ENCODE results near the gene ATRNL1.
"Not testable (repeated sequence)": the region's sequence is repeated elsewhere in the genome, so short reads cannot be mapped to it uniquely, and the experiment has no call there.

The ATRNL1 gene

DNA sequence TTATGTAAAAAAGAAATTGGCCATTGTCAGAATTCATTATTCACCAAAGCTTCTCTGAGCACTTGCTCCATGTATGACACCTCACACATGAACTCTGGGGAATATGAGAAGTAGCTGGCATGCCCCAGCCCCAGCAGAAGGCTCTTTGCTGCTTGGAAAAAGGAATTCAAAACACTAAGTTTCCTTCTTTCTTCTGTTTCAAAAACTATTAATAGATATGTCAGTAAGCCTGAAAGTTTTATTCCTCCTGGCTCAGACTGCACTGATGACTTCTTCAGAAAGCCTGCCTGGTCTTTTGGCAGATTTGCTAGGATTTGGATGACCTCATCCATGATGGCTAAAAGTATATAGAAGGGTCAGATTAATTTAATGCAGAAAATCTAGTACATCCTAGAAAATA, 668.9 kb downstream of the ATRNL1 start:
- DNase-seq (ENCODE audit: low spot score), result no peak

DNA sequence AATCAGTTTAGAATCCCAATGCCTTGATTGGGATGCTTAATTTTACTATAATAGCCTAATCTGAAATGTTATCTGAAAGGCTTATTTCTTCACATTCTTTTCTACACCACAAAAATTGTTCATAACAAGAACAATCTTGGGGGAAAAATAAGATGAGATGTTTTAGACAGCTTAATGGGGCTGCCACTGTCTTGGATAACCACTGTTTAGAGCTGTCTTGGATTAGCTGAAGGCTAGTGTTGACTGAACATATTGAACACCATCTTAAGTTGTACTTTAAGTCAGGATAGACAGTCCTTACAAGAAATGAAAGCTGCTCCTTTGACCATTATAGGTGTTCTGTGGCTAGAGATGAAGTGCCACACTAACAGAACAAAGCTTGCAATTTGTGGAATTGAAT, 678.6 kb downstream of the ATRNL1 start:
- DNase-seq (ENCODE audit: low spot score), result no peak

DNA sequence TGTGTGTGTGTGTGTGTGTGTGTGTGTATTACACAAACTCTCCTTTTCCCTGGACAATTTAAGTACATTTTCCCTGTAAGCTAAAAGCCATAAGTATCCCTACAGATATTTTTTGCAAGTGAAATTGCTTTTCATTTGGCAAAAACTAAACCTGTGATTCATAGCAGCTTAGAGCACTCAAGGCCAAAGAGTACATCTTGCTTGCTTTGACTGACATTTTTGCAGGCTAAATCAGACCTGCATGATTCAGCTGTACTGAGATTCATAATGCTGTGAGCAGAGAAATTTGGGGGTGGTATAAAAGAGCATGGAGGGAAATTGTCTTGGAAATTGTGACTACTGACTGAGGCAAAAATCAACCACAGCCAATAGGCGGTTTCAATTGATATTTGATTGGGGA, 679.4 kb downstream of the ATRNL1 start:
- peak; percentile 42 for DNase-seq (ENCODE audit: low spot score)

DNA sequence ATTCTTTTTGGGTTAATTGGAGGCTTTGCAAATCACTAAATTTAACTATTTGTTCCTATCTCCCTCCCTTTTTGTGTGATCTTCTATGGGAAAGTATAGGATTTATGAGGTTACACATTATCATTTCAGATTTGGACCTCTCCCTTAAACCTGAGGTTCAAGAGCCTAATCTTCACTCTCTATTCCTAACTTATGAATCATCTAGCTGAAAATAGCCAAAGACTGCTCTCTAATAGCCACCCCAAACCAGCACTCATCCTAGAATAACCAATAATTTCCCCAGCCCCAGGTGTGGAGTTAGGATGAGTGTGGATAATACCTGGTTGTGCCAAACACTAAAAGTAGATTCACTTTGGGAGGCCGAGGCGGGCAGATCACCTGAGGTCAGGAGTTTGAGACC, 680.7 kb downstream of the ATRNL1 start:
- DNase-seq (ENCODE audit: low spot score), result no peak

DNA sequence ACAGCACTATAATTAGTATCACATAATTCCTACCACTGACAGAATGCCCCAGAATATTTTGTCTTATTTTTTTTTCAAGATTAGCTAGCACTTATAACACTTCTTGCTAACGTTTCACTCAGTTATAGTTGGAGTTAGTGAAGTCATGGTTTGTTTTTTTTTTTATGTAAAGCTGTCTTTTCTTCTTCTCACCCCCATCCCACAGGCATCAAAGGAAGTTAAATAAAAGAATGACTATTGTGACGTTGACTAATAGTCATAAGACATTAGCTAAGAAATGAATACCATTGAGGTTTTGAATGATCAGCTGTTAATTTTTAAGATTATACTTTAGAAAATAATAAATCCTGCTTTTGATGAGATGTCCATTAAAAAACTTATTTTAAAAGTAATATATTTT, 681.6 kb downstream of the ATRNL1 start:
- no peak for DNase-seq (ENCODE audit: low spot score)

DNA sequence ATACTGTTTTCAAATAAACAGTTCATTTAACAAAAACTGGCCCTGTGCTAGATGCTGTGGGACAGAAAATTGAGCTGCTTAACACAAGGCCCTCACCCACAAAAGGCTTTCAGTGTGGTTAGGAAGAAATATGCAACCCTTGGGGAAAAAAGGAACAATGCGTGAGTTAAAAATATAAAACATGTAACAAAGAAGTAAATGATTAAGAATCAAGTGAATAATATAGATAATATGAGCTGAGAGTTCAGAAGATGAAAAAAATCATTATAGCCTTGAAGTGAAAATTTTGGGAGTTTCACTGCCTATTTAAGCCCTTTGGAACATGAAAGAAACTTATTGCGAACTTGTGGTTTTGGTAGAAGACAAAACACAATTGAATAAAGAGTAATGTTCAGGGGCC, 684.5 kb downstream of the ATRNL1 start:
- DNase-seq (ENCODE audit: low spot score), result no peak

DNA sequence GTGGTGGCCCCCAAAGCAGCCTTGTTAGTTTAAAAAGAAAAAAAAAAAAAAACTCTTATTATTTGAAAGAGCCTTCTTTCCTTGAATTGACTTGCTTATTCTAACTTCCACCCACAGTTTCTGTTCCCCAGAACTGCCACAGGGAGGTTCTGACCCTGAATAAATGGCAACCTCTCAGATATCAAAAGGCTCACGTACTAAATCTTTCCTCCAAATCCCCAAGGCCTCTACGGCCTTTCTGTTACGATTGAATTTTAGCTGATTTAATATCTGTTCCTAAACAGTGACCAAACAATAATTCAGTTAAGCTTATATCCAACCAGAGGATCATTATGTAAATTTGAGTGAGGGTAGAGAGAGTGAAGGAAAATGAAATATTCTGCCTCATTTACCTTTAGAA, 697.1 kb downstream of the ATRNL1 start:
- no peak for DNase-seq (ENCODE audit: low spot score)

DNA sequence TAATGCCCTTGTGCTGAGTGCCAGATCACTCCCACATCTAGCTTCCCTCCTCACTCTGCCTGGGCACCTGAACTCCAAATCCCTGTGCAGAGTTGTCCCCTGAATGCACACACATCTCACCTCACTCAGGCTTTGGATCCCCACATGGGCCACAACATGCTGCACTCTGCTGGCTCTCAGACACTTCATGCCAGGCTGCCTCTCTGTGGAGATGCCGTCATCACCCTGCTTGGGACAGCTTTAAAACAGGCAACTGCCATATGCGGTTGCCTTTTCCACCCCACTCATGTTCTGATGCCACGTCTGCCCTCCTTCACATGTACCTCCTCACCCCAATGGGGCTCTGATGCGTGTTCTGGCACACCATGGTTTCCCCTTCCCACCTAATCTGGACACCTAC, 702.8 kb downstream of the ATRNL1 start:
- no peak for DNase-seq (ENCODE audit: low spot score)

DNA sequence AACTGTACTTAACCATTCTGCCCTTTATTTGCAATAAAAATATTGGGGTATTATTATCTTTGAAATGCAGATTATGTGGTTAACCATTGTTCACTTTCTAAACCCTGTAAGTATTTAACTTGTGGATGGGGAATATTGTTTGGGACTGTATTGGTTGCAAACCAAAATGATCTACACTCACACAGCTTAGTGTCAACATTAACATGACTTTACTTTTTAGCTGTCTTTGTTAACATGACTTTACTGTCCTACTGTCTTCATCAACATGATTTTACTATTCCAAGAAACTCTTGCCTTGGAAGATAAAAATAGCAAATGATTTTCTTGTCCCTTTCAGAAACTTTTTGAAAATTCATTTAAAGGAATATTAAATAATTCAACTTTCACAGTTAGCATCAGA, 708.3 kb downstream of the ATRNL1 start:
- DNase-seq (ENCODE audit: low spot score), result no peak

DNA sequence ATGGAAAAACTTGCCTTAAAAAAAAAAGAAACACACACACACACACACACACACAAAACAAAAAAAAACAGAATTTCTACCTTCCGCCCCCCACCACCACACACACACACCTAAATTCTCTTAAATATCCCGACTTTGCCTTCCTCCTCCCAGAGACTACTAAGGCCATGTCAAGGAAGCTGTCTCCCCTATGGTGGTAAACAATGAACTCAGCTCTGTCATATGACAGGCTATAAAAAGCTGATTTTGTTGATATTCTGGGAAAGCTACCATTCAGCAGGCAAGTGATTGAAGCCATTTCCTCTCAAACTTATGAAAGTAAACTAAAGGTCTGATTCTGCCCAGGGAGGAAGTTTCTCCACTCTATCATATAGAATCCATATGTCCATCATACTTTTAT, 708.8 kb downstream of the ATRNL1 start:
- DNase-seq (ENCODE audit: low spot score), result no peak

DNA sequence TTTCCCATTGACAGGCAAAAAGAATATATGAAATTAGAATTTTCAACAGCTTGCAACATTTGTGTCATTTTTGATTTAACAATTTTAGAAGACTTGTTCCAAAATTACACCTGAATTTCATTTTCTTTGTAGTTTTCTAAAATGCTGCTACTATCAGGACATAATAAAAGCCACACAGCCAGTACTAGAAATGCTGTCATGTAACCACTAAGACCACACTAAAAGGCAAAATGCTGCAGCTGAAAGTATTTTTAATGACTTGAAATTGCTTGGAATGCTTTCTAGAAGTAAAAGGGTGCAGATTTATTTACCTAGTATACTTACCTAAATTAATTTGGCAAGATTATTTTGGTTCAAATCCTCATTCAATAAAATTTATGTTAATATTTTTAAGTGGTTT, 709.7 kb downstream of the ATRNL1 start:
- DNase-seq (ENCODE audit: low spot score), result no peak

DNA sequence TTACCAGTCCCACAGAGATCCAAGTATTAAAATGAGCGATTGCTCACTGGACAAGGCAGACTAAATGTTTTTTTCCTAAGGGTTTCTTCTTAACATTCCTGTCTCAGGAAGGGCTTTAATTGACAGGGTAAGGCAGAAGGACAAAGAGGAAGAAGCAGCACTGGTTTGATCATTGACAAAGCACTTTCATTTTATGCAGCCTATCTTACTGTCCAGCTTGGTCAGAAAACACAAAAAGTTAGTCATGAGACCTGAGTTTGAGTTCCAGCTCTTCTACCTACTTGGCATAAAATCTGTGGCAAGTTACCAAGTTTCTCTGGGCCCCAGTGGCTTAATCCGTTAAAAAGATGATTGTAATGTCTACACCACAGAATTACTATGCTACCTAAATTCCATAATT, 721.4 kb downstream of the ATRNL1 start:
- DNase-seq (ENCODE audit: low spot score), result no peak

DNA sequence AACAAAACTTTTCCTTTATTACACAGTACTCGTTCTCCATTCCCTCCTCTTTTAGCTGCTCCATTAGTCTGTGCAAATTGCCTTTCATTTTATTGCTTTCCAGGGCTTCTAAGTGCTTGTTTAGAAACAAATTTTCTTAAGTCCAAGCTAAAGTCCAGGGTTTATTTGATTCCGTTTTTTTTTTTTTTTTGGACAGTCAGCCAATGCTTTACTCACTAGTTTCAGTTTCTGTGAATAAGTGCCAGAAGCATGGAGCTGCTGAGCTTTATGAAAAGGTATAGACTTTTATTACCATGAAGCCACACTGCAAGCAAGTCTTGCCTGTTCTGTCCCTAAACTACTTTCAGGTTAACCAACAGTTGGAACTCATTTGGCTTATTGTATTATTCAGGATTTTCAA, 724.8 kb downstream of the ATRNL1 start:
- peak; percentile 10 for DNase-seq (ENCODE audit: low spot score)

DNA sequence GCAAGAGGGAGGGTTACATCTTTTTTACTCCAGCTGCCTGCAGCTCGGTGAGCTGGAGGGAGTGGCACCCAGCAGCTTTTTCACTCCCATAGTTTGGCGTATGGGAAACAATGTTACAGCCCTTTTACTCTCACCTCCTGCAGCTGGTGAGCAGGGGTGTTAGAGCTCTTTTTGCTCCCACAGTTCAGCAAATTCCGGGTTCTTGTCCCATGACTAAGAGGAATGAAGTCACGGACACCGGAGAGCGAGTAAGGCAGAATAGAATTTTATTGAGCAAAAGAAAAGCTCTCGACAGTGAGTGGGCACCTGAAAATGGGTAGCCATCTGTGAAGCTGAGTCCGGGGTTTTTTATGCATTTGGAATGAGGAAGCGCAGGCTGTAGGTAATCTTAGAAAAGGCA, 733.2 kb downstream of the ATRNL1 start:
- DNase-seq (ENCODE audit: low spot score), result no peak

DNA sequence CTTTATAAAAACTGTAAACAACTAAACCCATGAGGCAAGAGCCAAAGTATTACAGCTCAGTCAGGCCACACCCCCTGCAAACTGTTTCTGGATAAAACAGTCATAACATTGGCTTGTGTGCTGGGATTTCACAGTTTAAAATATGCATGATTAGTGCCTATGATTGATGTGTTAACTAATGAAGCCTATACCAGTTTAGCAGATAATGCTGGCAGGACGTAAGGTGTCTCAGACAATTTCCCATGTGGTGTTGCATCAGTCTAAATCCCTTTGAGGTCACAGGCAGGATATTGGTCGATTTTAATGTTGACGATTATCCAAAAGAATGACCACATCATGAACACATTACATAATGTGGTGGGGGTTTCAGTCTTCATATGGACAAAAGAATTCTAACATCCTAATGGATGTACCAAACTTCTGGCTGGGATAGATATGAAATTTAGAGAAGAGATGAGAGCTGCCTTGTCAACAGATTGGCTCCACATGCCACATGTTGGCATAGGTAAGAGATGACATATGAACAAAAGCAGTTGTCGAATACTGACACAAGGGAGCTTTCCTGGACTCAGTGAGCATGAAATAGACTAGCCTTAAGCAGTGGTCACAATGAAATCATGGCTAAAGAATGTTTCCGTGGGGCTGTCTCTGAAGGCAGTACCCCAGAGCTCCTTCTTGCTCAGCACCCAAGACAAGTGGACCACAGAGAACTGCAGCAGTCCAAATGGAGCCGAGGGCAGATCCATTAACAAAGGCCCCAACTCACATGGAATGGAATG, 734.3 kb downstream of the ATRNL1 start:
- DNase-seq (ENCODE audit: low spot score), result peak; percentile 51

DNA sequence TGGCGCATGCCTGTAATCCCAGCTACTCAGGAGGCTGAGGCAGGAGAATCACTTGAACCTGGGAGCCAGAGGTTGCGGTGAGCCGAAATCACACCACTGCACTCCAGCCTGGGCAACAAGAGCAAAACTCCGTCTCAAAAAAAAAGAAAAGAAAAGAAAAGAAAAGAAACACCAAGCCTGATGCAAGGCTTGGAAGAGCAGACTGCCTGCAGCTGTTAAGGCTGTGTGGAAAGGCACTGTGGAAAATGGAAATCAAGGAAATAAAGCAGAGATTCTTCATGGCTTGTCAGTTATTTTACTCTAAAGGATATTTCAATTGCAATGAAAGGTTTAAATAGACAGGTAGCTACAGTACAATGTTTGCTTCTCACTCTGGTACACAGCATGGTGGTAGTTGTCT, 735.0 kb downstream of the ATRNL1 start:
- not testable (repeated sequence) for DNase-seq (ENCODE audit: low spot score)

DNA sequence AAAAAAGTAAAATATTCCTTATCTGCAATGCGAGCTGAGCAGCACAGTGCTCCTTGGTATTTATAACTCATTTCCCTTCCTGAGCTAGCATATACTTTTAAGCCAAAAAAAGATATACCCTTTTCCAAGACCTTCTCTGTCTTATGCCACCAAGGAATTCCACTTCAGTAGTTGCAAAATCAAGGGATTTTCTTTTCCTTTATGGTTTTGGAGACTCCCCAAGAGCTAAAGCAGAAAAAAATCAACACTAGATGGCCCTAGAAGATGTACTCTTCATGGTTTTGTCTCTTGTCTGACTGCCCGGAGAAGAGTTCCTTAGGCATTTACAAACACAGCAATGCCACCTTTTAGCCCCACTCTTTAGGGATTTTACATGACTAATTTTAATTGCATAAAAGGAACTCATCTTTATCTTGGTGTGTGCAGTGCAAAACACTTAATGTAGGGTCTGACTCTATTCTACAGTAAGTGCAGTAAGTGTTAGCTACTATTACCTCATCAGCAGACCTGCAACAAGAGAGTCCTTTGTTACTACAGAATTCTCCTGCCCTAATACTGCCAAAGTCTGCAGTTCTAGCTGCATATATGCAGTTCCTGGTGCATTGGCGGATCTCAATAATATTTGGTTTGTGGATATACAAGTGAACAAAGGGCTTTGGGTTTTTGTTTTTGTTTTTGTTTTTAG, 736.5 kb downstream of the ATRNL1 start:
- peak; percentile 65 for DNase-seq (ENCODE audit: low spot score)

DNA sequence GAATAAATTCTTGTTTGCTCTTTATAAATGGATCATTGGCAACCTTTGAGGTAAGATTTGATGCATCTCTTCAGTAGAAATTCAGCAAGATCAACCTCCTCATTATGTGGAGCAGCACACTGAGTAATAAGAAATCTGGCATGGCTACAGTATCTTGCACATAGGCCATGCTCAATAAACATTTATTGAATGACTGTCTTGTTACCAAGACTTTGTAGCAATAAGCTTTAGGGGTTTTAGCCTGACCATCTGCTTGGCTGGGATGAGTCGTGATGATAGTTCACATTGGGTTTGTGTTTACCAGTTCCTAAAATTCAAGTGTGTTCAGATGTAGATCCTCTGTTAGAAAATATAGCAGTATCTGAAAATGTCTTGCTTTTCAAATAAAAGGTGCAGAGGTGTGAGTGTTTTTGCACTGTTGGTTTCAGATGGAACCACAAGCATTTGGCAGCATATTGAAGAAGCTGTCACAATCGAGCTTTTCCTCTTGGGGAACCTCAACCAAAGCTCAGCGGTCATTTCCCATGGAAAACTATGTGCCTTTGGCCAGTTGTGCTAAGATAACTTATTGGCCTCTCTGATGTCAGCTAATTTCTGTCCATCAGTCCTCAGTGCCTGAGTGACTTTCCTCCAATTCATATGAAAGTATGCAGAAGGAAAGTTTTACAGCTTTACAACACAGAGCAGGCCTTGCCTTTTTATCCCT, 737.3 kb downstream of the ATRNL1 start:
- DNase-seq (ENCODE audit: low spot score), result peak; percentile 26

DNA sequence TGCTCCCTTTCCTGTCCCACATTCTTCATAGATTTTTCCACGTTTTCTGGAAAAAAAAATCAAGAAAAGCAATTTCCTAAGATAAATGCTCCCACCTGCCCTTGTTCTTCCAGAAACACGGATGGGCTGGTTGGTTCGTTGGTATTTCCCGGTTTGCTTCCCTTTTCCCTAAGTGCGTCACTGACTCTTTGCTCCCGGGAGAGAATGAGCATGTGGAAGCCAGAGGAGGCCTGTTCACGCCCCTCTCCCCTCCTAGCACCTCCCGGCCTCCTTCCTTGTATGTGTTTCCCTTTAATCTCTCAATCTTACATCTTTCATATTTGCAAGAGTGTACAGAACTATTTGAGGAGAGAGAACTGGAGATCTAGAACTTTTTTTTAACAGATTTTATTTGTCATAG, 737.9 kb downstream of the ATRNL1 start:
- no peak for DNase-seq (ENCODE audit: low spot score)

DNA sequence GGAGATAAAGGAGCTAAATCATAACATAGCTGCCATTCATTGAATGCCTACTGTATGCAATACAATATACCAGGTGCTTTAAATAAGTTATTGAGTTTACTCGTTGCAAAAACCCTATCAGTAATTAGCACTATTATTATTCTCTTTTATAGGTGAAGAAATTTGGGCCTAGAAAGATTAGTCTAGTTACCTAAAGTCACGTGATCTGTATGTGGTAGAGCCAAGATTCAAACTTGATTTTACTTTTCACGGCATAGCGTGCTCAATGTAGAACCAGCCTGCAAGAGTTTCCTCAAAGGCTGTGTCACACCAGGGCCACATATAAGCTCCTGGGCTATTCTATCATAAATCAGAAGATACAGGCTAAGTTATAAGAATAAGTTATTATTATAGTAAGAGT, 740.0 kb downstream of the ATRNL1 start:
- no peak for DNase-seq (ENCODE audit: low spot score)

DNA sequence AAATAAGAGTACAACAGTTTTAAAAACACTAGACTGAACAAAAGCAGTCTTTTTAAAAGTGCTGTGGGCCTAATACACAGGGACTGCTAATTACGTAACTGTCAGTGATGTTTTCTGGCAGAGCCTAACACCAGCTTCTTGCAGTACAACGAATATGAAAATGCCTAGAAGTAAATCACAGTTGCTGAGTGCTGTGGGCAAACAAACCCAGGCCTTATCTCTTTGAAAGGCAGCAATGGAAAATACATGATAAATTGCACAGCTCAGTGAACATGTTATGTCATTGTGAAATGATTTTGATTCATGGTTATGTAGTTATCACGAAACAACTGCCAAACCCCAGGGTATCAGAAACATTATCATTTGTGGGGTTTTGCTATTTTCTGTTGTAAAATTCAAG, 751.4 kb downstream of the ATRNL1 start:
- DNase-seq (ENCODE audit: low spot score), result peak; percentile 8

DNA sequence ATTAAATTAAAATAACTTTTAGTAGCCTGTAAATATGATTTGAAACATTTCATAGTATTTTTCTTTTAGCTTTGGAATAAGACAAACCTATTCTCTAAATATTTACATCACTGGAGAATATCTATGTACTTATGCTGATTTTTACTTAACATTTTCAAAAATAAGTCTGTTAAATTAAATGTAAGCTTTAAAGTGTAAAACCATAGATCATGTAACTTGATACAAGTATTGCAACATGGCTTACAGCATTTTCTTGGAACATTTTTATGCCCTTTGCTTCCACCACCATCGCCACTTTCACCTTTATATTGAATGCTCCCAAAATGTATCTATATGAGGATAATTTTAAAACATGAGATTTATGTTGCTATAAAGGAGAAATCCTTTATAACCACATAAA, 752.8 kb downstream of the ATRNL1 start:
- no peak for DNase-seq (ENCODE audit: low spot score)

DNA sequence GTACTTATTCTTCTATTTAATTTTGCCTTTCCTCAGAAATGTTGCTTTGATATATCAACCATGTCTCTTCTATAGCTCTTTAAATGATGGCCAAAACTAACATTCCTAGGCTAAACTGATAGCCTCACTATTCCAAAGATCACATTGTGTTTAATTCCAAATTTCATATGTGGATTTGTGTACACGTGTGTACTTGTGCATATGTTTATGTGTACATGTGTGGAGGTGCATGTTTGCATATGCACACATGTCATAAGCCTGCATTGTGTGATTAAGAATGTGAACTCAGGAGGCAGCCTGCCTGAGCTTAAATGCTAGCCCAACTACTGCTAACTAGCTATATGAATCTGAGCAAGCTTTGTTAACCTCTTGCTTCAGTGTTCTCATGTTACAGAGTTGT, 753.4 kb downstream of the ATRNL1 start:
- DNase-seq (ENCODE audit: low spot score), result no peak
